Upper lobe of right lung (tissue), 1 donor: ENCODE measurements around the gene RGMA. TPM values are rescaled to one million over a fixed set of nuclear protein-coding genes. Genes with fewer than 3 reads are reported as not detected.
A peak's percentile ranks its signal among the peaks of the same experiment; 100 is the strongest.

Source experiments
- ATAC-seq: fragments of 200-7000 bp; cut with Tn5 transposase; one replicate; pipeline ENCODE4 v1.9.1; 2020; ENCODE audit warnings: mild to moderate bottlenecking, moderate library complexity
- DNase-seq: peaks from one replicate; pipeline ENCODE4 v3.0.0-alpha.2; 2020
- H3K27ac ChIP-seq: fragments of 200-600 bp; one replicate; pipeline ENCODE4 v1.8.0; 2022
- H3K27me3 ChIP-seq: fragments of 200-600 bp; one replicate; pipeline ENCODE4 v1.8.0; 2022; ENCODE audit warnings: mild to moderate bottlenecking
- H3K36me3 ChIP-seq: fragments of 200-600 bp; one replicate; pipeline ENCODE4 v1.8.0; 2022
- H3K4me1 ChIP-seq: fragments of 200-600 bp; one replicate; pipeline ENCODE4 v1.8.0; 2022
- H3K4me3 ChIP-seq: fragments of 200-600 bp; one replicate; pipeline ENCODE4 v1.8.0; 2022; ENCODE audit warnings: mild to moderate bottlenecking
- H3K9me3 ChIP-seq: fragments of 200-600 bp; one replicate; pipeline ENCODE4 v1.8.0; 2022
- intact Hi-C: fragments of 100-400 bp; cut with DNase I; formaldehyde crosslinking; loops from one replicate; pipeline ENCODE4 v1.11.0; 2022
- total RNA-seq: library from RNA; stranded (reverse); fragmentation: NEBNext Ultra II Directional; extraction: Animal tissue kit (Norgen Biotek cat#: 25700); gene quantifications from one replicate; pipeline ENCODE4 v1.2.1, GENCODE V29; 2021
- TF ChIP-seq, protein P1 (sequence below): fragments of 200-600 bp; IDR thresholded peaks from one replicate; pipeline ENCODE4 v1.8.0; 2022; ENCODE audit warnings: antibody characterized with exemption
- donor health status: DM: no; HTN: yes; CAD: no; lungs with severe emphysema.

Gene RGMA
- total RNA-seq, 1 donor from 2014 or later, result 4.1 TPM

DNA sequence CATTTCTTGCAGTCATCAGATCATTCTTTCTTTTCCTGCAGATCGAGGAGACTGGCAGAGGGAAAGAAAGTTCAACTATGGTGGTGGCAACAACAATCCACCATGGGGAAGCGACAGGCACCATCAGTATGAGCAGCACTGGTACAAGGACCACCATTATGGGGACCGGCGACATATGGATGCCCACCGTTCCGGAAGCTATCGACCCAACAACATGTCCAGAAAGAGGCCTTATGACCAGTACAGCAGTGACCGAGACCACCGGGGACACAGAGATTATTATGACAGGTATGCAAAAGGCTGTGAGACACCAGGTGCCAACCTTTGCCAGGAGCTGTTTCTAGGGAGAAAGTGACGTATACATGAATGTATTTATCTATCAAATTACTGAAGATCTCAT lies 69.0 kb downstream of the RGMA start:
- no peaks in the 10 kb centered on the region for H3K27me3 ChIP-seq
- H3K4me3 ChIP-seq, result no peak overlapping the region
- no peak for DNase-seq
- H3K27ac ChIP-seq, result no peak overlapping the region
- TF ChIP-seq, protein P1, sequence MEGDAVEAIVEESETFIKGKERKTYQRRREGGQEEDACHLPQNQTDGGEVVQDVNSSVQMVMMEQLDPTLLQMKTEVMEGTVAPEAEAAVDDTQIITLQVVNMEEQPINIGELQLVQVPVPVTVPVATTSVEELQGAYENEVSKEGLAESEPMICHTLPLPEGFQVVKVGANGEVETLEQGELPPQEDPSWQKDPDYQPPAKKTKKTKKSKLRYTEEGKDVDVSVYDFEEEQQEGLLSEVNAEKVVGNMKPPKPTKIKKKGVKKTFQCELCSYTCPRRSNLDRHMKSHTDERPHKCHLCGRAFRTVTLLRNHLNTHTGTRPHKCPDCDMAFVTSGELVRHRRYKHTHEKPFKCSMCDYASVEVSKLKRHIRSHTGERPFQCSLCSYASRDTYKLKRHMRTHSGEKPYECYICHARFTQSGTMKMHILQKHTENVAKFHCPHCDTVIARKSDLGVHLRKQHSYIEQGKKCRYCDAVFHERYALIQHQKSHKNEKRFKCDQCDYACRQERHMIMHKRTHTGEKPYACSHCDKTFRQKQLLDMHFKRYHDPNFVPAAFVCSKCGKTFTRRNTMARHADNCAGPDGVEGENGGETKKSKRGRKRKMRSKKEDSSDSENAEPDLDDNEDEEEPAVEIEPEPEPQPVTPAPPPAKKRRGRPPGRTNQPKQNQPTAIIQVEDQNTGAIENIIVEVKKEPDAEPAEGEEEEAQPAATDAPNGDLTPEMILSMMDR, result no peak
- H3K9me3 ChIP-seq, result no peaks in the 10 kb centered on the region
- ATAC-seq, result peak; percentile 11
- H3K4me1 ChIP-seq, result no peaks in the 10 kb centered on the region
- peaks cover 100% of the 10 kb centered on the region for H3K36me3 ChIP-seq
- intact Hi-C loops, result no loop called here

DNA sequence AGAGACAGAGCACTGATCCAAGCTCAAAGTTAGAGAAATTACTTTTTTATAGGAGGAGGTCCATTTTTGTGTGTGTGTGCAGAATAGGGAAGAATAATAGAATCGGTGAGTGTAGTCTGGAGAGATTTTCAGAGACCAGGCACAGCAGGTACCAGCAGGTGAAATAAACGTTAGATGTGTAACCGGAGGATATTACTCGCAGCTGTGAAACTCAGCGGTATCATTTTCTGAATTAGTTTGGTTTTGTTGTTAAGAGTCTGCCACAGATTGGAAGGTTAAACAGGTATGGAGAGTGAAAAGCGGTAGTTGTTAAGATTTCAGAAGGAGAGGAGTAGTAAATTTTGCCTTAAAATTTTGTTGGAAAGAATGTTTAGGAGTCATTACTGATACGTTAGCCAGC lies 69.9 kb downstream of the RGMA start:
- intact Hi-C loops, result no loop called here
- H3K36me3 ChIP-seq, result peaks cover 100% of the 10 kb centered on the region
- H3K27me3 ChIP-seq, result no peaks in the 10 kb centered on the region
- no peak for DNase-seq
- TF ChIP-seq, protein P1, result no peak
- H3K9me3 ChIP-seq, result no peaks in the 10 kb centered on the region
- no peaks in the 10 kb centered on the region for H3K4me1 ChIP-seq
- no peak overlapping the region for H3K27ac ChIP-seq
- ATAC-seq, result no peak
- H3K4me3 ChIP-seq, result no peak overlapping the region

DNA sequence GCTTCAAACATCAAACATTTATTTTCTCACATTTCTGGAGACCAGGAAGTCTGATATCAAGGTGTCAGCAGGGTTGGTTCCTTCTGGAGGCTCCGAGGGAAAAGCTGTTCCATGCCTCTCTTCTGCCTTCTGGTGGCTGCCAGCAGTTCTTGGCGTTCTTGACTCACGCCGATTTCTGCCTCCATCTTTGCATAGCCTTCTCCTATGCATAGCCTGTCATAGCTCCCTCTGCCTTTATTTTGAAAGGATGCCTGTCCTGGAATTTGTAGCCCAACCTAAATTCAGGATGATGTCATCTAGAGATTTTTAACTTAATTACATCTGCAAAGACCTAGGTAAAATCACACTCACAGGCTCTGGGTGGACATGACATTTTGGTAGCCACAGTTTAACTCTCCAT lies 70.4 kb downstream of the RGMA start:
- no peaks in the 10 kb centered on the region for H3K9me3 ChIP-seq
- H3K36me3 ChIP-seq, result peaks cover 100% of the 10 kb centered on the region
- H3K27ac ChIP-seq, result no peak overlapping the region
- intact Hi-C loops, result no loop called here
- H3K27me3 ChIP-seq, result no peaks in the 10 kb centered on the region
- no peaks in the 10 kb centered on the region for H3K4me1 ChIP-seq
- no peak for DNase-seq
- H3K4me3 ChIP-seq, result no peak overlapping the region
- ATAC-seq, result no peak
- TF ChIP-seq, protein P1, result peak; percentile 5

DNA sequence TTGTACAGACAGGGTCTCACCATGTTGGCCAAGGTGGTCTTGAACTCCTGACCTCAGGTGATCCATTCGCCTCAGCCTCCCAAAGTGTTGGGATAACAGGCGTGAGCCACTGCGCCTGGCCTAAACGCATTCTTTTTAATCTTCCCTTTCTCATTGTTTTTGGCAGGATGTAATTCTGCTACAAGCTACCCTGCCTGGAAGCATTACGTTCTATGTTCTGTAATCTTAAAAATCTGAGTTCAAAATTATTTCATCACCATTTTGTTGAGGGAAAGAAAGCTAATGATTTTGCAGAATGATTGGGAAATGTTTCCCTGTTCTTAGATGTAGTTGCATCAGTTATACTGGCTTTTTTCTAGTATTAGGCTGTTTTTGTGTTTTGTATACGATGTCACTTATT lies 71.5 kb downstream of the RGMA start:
- no peak for ATAC-seq
- Histone ChIP-seq H3K9me3 (no peaks in the 10 kb centered on the region), H3K36me3 (peaks cover 100% of the 10 kb centered on the region), H3K4me3 (no peak overlapping the region), H3K4me1 (no peaks in the 10 kb centered on the region), H3K27ac (no peak overlapping the region), H3K27me3 (no peaks in the 10 kb centered on the region)
- TF ChIP-seq, protein P1, result no peak
- intact Hi-C loops, result no loop called here
- DNase-seq, result no peak

DNA sequence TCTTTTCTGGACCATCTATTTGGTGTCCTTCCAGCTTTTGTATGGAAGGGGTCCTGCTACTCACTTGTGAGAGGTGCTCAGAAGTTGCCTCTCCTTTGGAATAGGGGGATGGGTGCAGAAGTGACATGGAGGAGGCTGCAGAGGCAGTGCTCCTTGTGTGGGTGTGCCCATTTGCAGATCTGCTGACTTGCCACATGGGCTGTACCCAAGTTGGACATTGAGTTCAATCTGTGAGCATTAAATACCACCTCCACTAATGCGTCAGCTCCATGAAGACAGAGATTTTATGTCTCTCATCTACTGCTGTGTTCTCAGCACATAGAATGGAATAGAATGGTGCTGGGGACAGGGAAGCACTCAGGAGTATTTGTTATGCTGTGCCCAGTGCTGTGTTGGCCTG lies 76.2 kb downstream of the RGMA start:
- H3K27me3 ChIP-seq, result no peaks in the 10 kb centered on the region
- intact Hi-C loops, result no loop called here

More for the DNA sequence above, 76.2 kb downstream of the RGMA start:
- ATAC-seq, result peak; percentile 30
- H3K36me3 ChIP-seq, result peaks cover 100% of the 10 kb centered on the region
- no peak overlapping the region for H3K4me3 ChIP-seq
- H3K27ac ChIP-seq, result no peak overlapping the region
- H3K9me3 ChIP-seq, result no peaks in the 10 kb centered on the region
- TF ChIP-seq, protein P1, result no peak
- DNase-seq, result no peak
- no peaks in the 10 kb centered on the region for H3K4me1 ChIP-seq
